Activated CD8-positive, alpha-beta T cell treated with anti-CD3 and anti-CD28 coated beads for 36 hours (primary cell): Measurements from ENCODE around the gene TEKT3. TPM values are rescaled to one million over a fixed set of nuclear protein-coding genes. Genes with fewer than 3 reads are reported as not detected.

Source experiments
- ATAC-seq: fragments of 200-7000 bp; cut with Tn5 transposase; one replicate; pipeline ENCODE4 v1.10.0; 2021; ENCODE audit warnings: mild to moderate bottlenecking, moderate library complexity
- CTCF ChIA-PET: fragments of 350-600 bp; sonication (Branson Sonifier 250); formaldehyde crosslinking; loops from one replicate; lab custom pipeline; 2021; ENCODE audit warnings: antibody characterized with exemption; lab: Charles Lee
- POLR2A ChIA-PET: fragments of 350-600 bp; sonication (Branson Sonifier 250); formaldehyde crosslinking; loops from one replicate; lab custom pipeline; 2021; ENCODE audit warnings: antibody characterized with exemption; lab: Charles Lee
- DNase-seq: peaks from one replicate; pipeline ENCODE4 v3.0.0-alpha.2; 2020
- H3K27ac Mint-ChIP-seq: one replicate; pipeline ENCODE4 v1.8.0; 2021; ENCODE audit warnings: mild to moderate bottlenecking, mixed read lengths
- H3K27me3 Mint-ChIP-seq: one replicate; pipeline ENCODE4 v1.8.0; 2021; ENCODE audit warnings: mixed read lengths
- H3K36me3 Mint-ChIP-seq: one replicate; pipeline ENCODE4 v1.8.0; 2021; ENCODE audit warnings: low read depth, mixed read lengths
- H3K4me1 Mint-ChIP-seq: one replicate; pipeline ENCODE4 v1.8.0; 2021; ENCODE audit warnings: low read depth, mixed read lengths
- H3K4me3 Mint-ChIP-seq: one replicate; pipeline ENCODE4 v1.8.0; 2021; ENCODE audit warnings: mild to moderate bottlenecking, moderate library complexity, mixed read lengths
- H3K9me3 Mint-ChIP-seq: one replicate; pipeline ENCODE4 v1.8.0; 2021; ENCODE audit warnings: mixed read lengths
- intact Hi-C: fragments of 100-400 bp; cut with micrococcal nuclease; formaldehyde crosslinking; loops from one replicate; pipeline ENCODE4 v1.10.0; 2022
- total RNA-seq, 2 experiments: library from RNA; stranded (reverse); gene quantifications; one replicate each; pipeline ENCODE4 v1.2.3, GENCODE V29; 2021
- TF ChIP-seq, protein P1 (sequence below): fragments of 200-600 bp; IDR thresholded peaks from one replicate; pipeline ENCODE4 v1.8.0; 2022; ENCODE audit warnings: antibody characterized with exemption, mild to moderate bottlenecking

Gene TEKT3
- total RNA-seq, 2 experiments from 2014 or later = not detected

GRCh38 chr17:15260376-15261257, 80.8 kb downstream of the TEKT3 start:
- H3K4me3 Mint-ChIP-seq = peak overlapping the region; percentile 75
- H3K27me3 Mint-ChIP-seq = peaks cover 70% of the 10 kb centered on the region
- peaks cover 21% of the 10 kb centered on the region for H3K4me1 Mint-ChIP-seq
- CTCF ChIA-PET = interaction anchor here (0.9 to 5.1 kb wide), 3 partner anchors 24 to 242 kb away, joined by 3 to 76 read pairs (median 34); no protein-coding TSS in a partner anchor
- H3K36me3 Mint-ChIP-seq = peaks cover 1% of the 10 kb centered on the region
- peak; percentile 72 for DNase-seq
- H3K9me3 Mint-ChIP-seq = no peaks in the 10 kb centered on the region
- POLR2A ChIA-PET = no interaction called here
- H3K27ac Mint-ChIP-seq = no peak overlapping the region
- TF ChIP-seq, protein P1, sequence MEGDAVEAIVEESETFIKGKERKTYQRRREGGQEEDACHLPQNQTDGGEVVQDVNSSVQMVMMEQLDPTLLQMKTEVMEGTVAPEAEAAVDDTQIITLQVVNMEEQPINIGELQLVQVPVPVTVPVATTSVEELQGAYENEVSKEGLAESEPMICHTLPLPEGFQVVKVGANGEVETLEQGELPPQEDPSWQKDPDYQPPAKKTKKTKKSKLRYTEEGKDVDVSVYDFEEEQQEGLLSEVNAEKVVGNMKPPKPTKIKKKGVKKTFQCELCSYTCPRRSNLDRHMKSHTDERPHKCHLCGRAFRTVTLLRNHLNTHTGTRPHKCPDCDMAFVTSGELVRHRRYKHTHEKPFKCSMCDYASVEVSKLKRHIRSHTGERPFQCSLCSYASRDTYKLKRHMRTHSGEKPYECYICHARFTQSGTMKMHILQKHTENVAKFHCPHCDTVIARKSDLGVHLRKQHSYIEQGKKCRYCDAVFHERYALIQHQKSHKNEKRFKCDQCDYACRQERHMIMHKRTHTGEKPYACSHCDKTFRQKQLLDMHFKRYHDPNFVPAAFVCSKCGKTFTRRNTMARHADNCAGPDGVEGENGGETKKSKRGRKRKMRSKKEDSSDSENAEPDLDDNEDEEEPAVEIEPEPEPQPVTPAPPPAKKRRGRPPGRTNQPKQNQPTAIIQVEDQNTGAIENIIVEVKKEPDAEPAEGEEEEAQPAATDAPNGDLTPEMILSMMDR = peak; percentile 79
- peak; percentile 79 for ATAC-seq
- intact Hi-C loops = no loop called here

- H3K9me3 Mint-ChIP-seq = no peaks in the 10 kb centered on the region
- H3K27me3 Mint-ChIP-seq = peaks cover 61% of the 10 kb centered on the region
- intact Hi-C loops = loop anchor here (5.0 kb wide), 1 partner anchor 244 kb away; no protein-coding TSS in a partner anchor
- no peak for DNase-seq
- H3K4me1 Mint-ChIP-seq = peaks cover 21% of the 10 kb centered on the region
- peaks cover 1% of the 10 kb centered on the region for H3K36me3 Mint-ChIP-seq
- H3K27ac Mint-ChIP-seq = no peak overlapping the region
- TF ChIP-seq, protein P1 = no peak
- no peak overlapping the region for H3K4me3 Mint-ChIP-seq
- POLR2A ChIA-PET = interaction anchor here (1.1 kb wide), 1 partner anchor 246 kb away, joined by 4 read pairs; no protein-coding TSS in a partner anchor
- ATAC-seq = no peak
- CTCF ChIA-PET = interaction anchor here (0.8 to 4.8 kb wide), 18 partner anchors 10 to 268 kb away, joined by 3 to 76 read pairs (median 3); no protein-coding TSS in a partner anchor
These were observed 83.4 kb downstream of the TEKT3 start for GRCh38 chr17:15257796-15258512.

DNA sequence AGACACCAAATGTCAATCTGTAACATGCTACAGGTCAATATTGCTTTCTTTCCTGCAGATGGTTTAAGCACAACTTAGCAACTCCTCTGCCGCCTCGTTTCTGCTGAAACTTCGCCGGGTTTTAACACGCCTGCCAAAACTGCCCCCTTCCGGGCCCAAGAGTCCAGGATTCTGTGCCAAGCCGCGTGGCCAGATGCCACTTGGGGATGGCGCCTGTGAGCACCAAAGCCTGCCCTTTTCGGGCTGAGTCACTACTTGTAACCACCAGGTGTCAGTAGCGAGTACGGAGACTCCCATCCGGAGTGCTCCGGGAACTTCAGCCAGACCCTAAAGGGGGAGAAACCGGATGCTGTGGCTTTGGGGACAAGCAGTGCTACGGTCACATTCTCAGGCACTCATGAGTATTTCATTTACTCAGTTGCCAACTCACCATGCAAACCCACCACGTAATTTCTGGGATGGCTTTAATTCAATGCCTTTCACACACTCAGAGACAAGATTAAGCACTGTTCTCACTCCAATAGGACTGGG, 84.1 kb downstream of the TEKT3 start:
- CTCF ChIA-PET = interaction anchor here (0.6 to 4.8 kb wide), 17 partner anchors 10 to 254 kb away, joined by 3 to 76 read pairs (median 4); no protein-coding TSS in a partner anchor
- no peak overlapping the region for H3K27ac Mint-ChIP-seq
- TF ChIP-seq, protein P1 = peak; percentile 91
- ATAC-seq = peak; percentile 71
- no peak overlapping the region for H3K4me3 Mint-ChIP-seq
- intact Hi-C loops = loop anchor here (5.0 kb wide), 1 partner anchor 245 kb away; no protein-coding TSS in a partner anchor
- no peaks in the 10 kb centered on the region for H3K9me3 Mint-ChIP-seq
- peaks cover 1% of the 10 kb centered on the region for H3K36me3 Mint-ChIP-seq
- peaks cover 21% of the 10 kb centered on the region for H3K4me1 Mint-ChIP-seq
- POLR2A ChIA-PET = no interaction called here
- peak; percentile 81 for DNase-seq
- H3K27me3 Mint-ChIP-seq = peaks cover 59% of the 10 kb centered on the region

GRCh38 chr17:15256689-15257088, 84.7 kb downstream of the TEKT3 start:
- intact Hi-C loops = loop anchor here (5.0 kb wide), 1 partner anchor 246 kb away; no protein-coding TSS in a partner anchor
- peaks cover 1% of the 10 kb centered on the region for H3K36me3 Mint-ChIP-seq
- ChIA-PET POLR2A (no interaction called here), CTCF (interaction anchor here (0.6 to 4.8 kb wide), 10 partner anchors 9 to 246 kb away, joined by 3 to 76 read pairs (median 4); no protein-coding TSS in a partner anchor)
- ATAC-seq = no peak
- H3K27ac Mint-ChIP-seq = no peak overlapping the region
- DNase-seq = no peak
- H3K27me3 Mint-ChIP-seq = peaks cover 56% of the 10 kb centered on the region
- H3K4me3 Mint-ChIP-seq = no peak overlapping the region
- no peaks in the 10 kb centered on the region for H3K9me3 Mint-ChIP-seq
- H3K4me1 Mint-ChIP-seq = peaks cover 18% of the 10 kb centered on the region
- TF ChIP-seq, protein P1 = no peak
